Dendritic cell treated with granulocyte-macrophage colony-stimulating factor and Interleukin-4, amounts not matched to agents 40 ng/mL and 50 ng/mL, for 4 days (primary cell): ENCODE measurements around the gene TRAPPC14.
A peak's percentile ranks its signal among the peaks of the same experiment; 100 is the strongest.
"Not testable (repeated sequence)": the region's sequence is repeated elsewhere in the genome, so short reads cannot be mapped to it uniquely, and the experiment has no call there.

Source experiments
- H3K27ac Mint-ChIP-seq: one replicate; pipeline ENCODE4 v1.8.0; 2022; ENCODE audit warnings: mild to moderate bottlenecking, mixed read lengths
- H3K27me3 Mint-ChIP-seq: one replicate; pipeline ENCODE4 v1.8.0; 2022; ENCODE audit warnings: mild to moderate bottlenecking, mixed read lengths
- H3K36me3 Mint-ChIP-seq: one replicate; pipeline ENCODE4 v1.8.0; 2022; ENCODE audit warnings: low read depth, mixed read lengths
- H3K4me1 Mint-ChIP-seq: one replicate; pipeline ENCODE4 v1.8.0; 2022; ENCODE audit warnings: low read depth, mixed read lengths
- H3K4me3 Mint-ChIP-seq: one replicate; pipeline ENCODE4 v1.8.0; 2022; ENCODE audit warnings: mild to moderate bottlenecking, moderate library complexity, mixed read lengths
- H3K9me3 Mint-ChIP-seq: one replicate; pipeline ENCODE4 v1.8.0; 2022; ENCODE audit warnings: mixed read lengths
- intact Hi-C: fragments of 100-400 bp; cut with micrococcal nuclease; formaldehyde crosslinking; loops from one replicate; pipeline ENCODE4 v1.15.0; 2022

TRAPPC14 gene, protein sequence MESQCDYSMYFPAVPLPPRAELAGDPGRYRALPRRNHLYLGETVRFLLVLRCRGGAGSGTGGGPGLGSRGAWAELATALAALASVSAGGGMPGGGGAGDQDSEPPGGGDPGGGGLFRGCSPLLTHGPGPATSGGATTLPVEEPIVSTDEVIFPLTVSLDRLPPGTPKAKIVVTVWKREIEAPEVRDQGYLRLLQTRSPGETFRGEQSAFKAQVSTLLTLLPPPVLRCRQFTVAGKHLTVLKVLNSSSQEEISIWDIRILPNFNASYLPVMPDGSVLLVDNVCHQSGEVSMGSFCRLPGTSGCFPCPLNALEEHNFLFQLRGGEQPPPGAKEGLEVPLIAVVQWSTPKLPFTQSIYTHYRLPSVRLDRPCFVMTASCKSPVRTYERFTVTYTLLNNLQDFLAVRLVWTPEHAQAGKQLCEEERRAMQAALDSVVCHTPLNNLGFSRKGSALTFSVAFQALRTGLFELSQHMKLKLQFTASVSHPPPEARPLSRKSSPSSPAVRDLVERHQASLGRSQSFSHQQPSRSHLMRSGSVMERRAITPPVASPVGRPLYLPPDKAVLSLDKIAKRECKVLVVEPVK

GRCh38 chr7:100158229-100159098, at the start of gene TRAPPC14:
TRAPPC14 (minus strand) TSS chr7:100158723; CDS start chr7:100158499, 224 bp downstream.
- peaks cover 52% of the 10 kb centered on the region for H3K4me1 Mint-ChIP-seq
- intact Hi-C loops, result loop anchor here (1.0 kb wide), 1 partner anchor 10 kb away; the partner anchor contains the start of gene LAMTOR4
- peak within 1 kb of the TSS; percentile 76 for H3K4me3 Mint-ChIP-seq
- H3K9me3 Mint-ChIP-seq, result no peaks in the 10 kb centered on the region
- H3K27me3 Mint-ChIP-seq, result peaks cover 15% of the 10 kb centered on the region
- H3K27ac Mint-ChIP-seq, result peak within 1 kb of the TSS; percentile 88
- H3K36me3 Mint-ChIP-seq, result peaks cover 44% of the 10 kb centered on the region

- peaks cover 53% of the 10 kb centered on the region for H3K4me1 Mint-ChIP-seq
- H3K36me3 Mint-ChIP-seq, result peaks cover 44% of the 10 kb centered on the region
- peaks cover 13% of the 10 kb centered on the region for H3K27me3 Mint-ChIP-seq
- no peak overlapping the region for H3K4me3 Mint-ChIP-seq
- H3K9me3 Mint-ChIP-seq, result no peaks in the 10 kb centered on the region
- peak overlapping the region; percentile 55 for H3K27ac Mint-ChIP-seq
- intact Hi-C loops, result no loop called here
Observed at GRCh38 chr7:100204454-100204853, 45.9 kb upstream of the TRAPPC14 start.

- intact Hi-C loops, result loop anchor here (1.0 kb wide), 1 partner anchor 10 kb away; no protein-coding TSS in a partner anchor
- peak overlapping the region; percentile 91 for H3K27ac Mint-ChIP-seq
Observed at GRCh38 chr7:100200693-100201092, 42.2 kb upstream of the TRAPPC14 start.

DNA sequence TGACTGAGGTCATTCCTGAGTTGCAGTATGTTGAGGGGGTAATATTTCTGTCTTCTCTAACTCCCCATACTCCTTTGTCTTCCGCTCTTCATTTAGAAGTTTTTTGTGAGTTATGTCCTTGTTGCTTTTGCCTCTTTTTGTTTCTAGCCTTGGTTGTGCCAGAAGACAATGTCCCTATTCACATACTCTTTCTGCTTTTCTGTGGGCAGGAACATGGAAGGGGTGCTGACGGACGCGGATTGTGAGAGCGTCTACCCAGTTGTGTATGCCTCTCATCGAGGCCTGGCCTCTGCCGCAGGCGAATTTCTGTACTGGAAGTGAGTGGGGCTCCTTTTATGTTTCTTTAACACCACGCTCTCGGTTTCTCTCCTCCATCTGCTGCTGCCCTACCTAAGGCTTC, 39.7 kb upstream of the TRAPPC14 start:
- Mint-ChIP-seq H3K36me3 (peaks cover 15% of the 10 kb centered on the region), H3K27ac (peak overlapping the region; percentile 91), H3K4me3 (no peak overlapping the region), H3K9me3 (no peaks in the 10 kb centered on the region), H3K4me1 (peaks cover 51% of the 10 kb centered on the region), H3K27me3 (peaks cover 18% of the 10 kb centered on the region)
- intact Hi-C loops, result no loop called here

More at GRCh38 chr7:100200693-100201092, 42.2 kb upstream of the TRAPPC14 start:
- peaks cover 18% of the 10 kb centered on the region for H3K27me3 Mint-ChIP-seq
- peak overlapping the region; percentile 81 for H3K4me3 Mint-ChIP-seq
- H3K36me3 Mint-ChIP-seq, result peaks cover 23% of the 10 kb centered on the region
- H3K9me3 Mint-ChIP-seq, result no peaks in the 10 kb centered on the region
- peaks cover 68% of the 10 kb centered on the region for H3K4me1 Mint-ChIP-seq

GRCh38 chr7:100195901-100196322, 37.4 kb upstream of the TRAPPC14 start:
- H3K27me3 Mint-ChIP-seq, result peaks cover 15% of the 10 kb centered on the region
- H3K9me3 Mint-ChIP-seq, intact Hi-C loops, H3K4me3 Mint-ChIP-seq, H3K36me3 Mint-ChIP-seq, H3K27ac Mint-ChIP-seq: not testable (repeated sequence)
- peaks cover 46% of the 10 kb centered on the region for H3K4me1 Mint-ChIP-seq

GRCh38 chr7:100195222-100195621, 36.7 kb upstream of the TRAPPC14 start:
- peaks cover 46% of the 10 kb centered on the region for H3K4me1 Mint-ChIP-seq
- intact Hi-C loops, result no loop called here

GRCh38 chr7:100192969-100193368, 34.4 kb upstream of the TRAPPC14 start:
- H3K9me3 Mint-ChIP-seq, result no peaks in the 10 kb centered on the region
- no peak overlapping the region for H3K27ac Mint-ChIP-seq
- peaks cover 28% of the 10 kb centered on the region for H3K4me1 Mint-ChIP-seq
- no peak overlapping the region for H3K4me3 Mint-ChIP-seq
- no peaks in the 10 kb centered on the region for H3K36me3 Mint-ChIP-seq
- intact Hi-C loops, result no loop called here
- peaks cover 8% of the 10 kb centered on the region for H3K27me3 Mint-ChIP-seq

More at GRCh38 chr7:100195222-100195621, 36.7 kb upstream of the TRAPPC14 start:
- H3K27ac Mint-ChIP-seq, result no peak overlapping the region
- no peaks in the 10 kb centered on the region for H3K36me3 Mint-ChIP-seq
- no peak overlapping the region for H3K4me3 Mint-ChIP-seq
- H3K27me3 Mint-ChIP-seq, result peaks cover 15% of the 10 kb centered on the region
- H3K9me3 Mint-ChIP-seq, result no peaks in the 10 kb centered on the region

GRCh38 chr7:100192281-100192862, 33.8 kb upstream of the TRAPPC14 start:
- H3K4me3 Mint-ChIP-seq, intact Hi-C loops, H3K27ac Mint-ChIP-seq, H3K9me3 Mint-ChIP-seq, H3K27me3 Mint-ChIP-seq, H3K36me3 Mint-ChIP-seq: not testable (repeated sequence)
- peaks cover 25% of the 10 kb centered on the region for H3K4me1 Mint-ChIP-seq

DNA sequence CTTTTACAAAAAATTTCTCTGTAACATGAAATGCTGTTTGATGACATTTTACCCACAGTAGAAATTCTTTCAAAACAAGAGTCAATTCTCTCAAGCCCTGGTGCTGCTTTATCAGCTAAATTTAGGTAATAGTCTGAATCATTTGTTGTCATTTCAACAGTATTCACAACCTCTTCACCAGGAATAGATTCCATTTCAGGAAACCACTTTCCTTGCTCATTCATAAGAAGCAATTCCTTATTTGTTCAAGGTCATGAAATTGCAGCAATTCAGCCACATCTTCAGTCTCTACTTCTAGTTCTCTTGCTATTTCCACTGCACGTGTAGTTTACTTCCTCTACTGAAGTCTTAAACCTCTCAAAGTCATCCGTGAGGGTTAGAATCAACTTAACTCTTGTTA, 33.3 kb upstream of the TRAPPC14 start:
- Mint-ChIP-seq H3K4me1 (peaks cover 23% of the 10 kb centered on the region), H3K27ac (no peak overlapping the region), H3K36me3 (no peaks in the 10 kb centered on the region), H3K27me3 (peaks cover 3% of the 10 kb centered on the region), H3K4me3 (no peak overlapping the region), H3K9me3 (no peaks in the 10 kb centered on the region)
- intact Hi-C loops, result no loop called here

DNA sequence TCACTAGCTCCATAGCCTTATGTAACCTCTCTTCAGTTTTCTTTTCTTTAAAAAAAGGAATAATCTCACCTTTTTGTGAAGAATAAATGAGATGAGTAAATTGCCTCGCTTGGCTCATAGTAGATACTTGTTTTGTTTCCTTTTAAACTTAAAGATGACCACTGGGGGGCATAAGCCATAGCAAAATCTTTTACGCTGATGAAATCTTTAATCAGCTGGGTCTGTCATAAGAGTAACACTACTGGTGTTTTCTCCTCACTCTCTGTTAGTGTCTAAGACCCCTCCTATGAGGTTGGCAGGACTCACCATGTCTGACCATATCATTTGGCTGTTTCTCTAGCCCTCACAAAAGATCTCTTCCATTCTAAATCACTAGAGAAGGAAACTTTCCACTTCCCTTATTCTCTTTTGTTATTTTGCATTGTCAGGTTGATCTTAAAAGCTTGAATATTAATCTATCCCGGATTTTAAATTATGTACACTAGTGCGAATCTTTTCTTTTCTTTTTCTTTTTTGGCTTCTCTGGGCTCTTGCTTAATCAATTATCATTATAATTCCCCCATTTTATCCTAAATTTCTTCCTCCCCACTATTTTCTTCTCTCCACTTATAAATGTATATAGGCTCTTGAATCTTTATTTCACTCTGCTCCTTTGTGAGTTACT, 31.7 kb upstream of the TRAPPC14 start:
- Mint-ChIP-seq H3K4me1 (peaks cover 23% of the 10 kb centered on the region), H3K4me3 (no peak overlapping the region), H3K36me3 (no peaks in the 10 kb centered on the region), H3K27me3 (peaks cover 3% of the 10 kb centered on the region), H3K27ac (peak overlapping the region; percentile 27), H3K9me3 (no peaks in the 10 kb centered on the region)
- intact Hi-C loops, result loop anchor here (1.0 kb wide), 1 partner anchor 10 kb away; no protein-coding TSS in a partner anchor

- Mint-ChIP-seq H3K9me3 (no peaks in the 10 kb centered on the region), H3K27me3 (peaks cover 3% of the 10 kb centered on the region), H3K4me3 (no peak overlapping the region), H3K36me3 (no peaks in the 10 kb centered on the region), H3K27ac (peak overlapping the region; percentile 67), H3K4me1 (peaks cover 23% of the 10 kb centered on the region)
- intact Hi-C loops, result no loop called here
Observed at GRCh38 chr7:100189061-100189460, 30.5 kb upstream of the TRAPPC14 start.

- Mint-ChIP-seq H3K27ac (no peak overlapping the region), H3K4me1 (peaks cover 10% of the 10 kb centered on the region), H3K4me3 (no peak overlapping the region), H3K36me3 (no peaks in the 10 kb centered on the region), H3K27me3 (peaks cover 19% of the 10 kb centered on the region), H3K9me3 (no peaks in the 10 kb centered on the region)
- intact Hi-C loops, result no loop called here
Observed at GRCh38 chr7:100185726-100186125, 27.2 kb upstream of the TRAPPC14 start.

DNA sequence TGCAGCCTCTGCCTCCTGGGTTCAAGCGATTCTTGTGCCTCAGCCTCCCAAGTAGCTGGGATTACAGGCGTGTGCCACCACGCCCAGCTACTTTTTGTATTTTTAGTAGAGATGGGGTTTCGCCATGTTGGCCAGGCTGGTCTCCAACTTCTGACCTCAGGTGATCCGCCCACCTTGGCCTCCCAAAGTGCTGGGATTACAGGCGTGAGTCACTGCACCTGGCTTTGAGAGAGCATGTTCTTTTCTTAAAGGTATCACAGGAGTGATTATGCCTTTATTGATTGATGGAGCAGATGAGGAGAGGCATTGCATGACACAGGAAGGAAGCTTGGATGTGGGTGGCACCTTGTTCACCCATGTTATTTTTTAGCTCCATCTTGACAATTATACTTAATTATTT, 24.6 kb upstream of the TRAPPC14 start:
- peaks cover 36% of the 10 kb centered on the region for H3K27me3 Mint-ChIP-seq
- H3K4me1 Mint-ChIP-seq, H3K27ac Mint-ChIP-seq, intact Hi-C loops, H3K4me3 Mint-ChIP-seq, H3K9me3 Mint-ChIP-seq, H3K36me3 Mint-ChIP-seq: not testable (repeated sequence)
